Measurements from ENCODE around the gene GPR17. TPM values are rescaled to one million over a fixed set of nuclear protein-coding genes. Genes with fewer than 3 reads are reported as not detected.

The GPR17 gene
- total and polyA plus RNA-seq, 9 of the 15 experiments (the other 6 are each of a cell fraction or from before 2014, with no cell fraction given), result not detected

DNA sequence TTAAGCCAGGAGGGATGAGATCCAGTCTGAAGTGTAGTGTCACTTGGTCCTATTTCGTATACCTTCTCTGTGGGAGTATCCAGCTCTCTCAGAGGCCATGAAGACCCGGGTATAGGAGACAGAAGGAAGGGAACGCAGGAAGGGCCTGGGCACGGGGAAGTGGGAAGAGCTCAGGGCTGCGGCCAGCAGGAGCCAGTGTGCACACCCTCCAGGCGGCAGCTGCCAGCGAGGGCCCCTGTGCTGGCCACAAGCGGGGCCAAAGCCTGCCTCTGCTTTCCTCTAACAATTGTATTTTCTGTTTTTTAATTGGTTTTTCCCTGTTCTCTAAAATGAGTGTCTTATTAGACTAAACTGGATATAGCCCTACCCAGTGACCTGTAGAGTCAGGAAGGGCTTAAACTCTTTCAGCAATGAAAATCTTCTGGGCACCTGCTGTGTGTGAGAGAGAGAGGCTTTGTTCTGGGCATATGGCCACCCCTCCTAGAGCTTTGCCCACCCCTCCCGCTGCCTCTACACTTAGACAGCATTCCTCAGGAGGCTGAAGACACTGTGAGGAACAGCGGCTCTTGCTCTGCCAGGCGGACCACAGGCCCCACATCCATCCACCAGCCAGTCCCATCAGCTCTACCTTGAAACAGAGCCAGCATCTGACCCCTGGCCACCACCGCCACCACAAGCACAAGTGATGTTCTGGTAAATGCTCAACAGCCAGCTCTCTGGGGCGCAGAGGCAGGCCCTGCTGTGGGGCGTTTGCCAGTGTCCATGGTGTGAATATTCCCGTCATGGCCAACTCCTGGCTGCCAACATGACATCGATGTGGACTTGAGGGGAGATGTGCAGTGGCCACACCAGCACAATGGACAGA, 9.5 kb downstream of the GPR17 start (continued):
- TF ChIP-seq, protein P1, sequence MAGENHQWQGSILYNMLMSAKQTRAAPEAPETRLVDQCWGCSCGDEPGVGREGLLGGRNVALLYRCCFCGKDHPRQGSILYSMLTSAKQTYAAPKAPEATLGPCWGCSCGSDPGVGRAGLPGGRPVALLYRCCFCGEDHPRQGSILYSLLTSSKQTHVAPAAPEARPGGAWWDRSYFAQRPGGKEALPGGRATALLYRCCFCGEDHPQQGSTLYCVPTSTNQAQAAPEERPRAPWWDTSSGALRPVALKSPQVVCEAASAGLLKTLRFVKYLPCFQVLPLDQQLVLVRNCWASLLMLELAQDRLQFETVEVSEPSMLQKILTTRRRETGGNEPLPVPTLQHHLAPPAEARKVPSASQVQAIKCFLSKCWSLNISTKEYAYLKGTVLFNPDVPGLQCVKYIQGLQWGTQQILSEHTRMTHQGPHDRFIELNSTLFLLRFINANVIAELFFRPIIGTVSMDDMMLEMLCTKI (IDR thresholded peaks at IDR 0.05; ENCODE audit: partially characterized antibody), result no peak

DNA sequence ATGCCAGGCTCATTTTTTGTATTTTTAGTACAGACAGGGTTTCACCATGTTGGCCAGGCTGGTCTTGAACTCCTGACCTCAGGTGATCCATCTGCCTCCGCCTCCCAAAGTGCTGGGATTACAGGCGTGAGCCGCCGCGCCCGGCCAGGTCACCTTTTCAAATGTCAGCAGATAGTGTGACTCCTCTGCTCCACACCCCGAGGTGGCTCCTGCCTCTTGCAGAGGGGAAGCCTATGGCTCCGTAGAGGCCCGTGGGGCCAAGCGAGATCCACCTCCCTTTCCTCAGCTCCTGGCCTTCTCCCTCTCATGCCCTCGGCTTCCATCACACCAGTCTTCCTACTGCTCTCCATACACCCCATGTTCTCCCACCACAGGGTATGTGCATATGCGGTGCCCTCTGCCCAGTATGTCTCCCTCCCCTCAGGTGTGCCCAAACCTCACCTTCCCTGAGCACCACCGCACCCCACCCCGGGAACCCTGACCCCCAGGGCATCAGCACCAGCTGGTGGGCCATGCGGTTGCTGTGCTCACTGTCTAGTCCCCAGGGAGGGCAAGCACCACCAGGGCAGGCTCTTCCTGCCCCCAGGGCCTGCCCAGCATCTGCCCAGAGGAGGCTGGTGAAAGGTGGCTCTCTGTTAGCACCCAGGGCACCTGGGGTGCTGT, 10.7 kb downstream of the GPR17 start:
- ChIA-PET CTCF (ENCODE audit: low intra/inter-chr PET ratio) (no interaction called here), POLR2A (interaction anchor here (0.6 to 0.7 kb wide), 4 partner anchors 10 to 379 kb away, joined by 3 read pairs; no protein-coding TSS in a partner anchor)
- Histone ChIP-seq H3K36me3 (ENCODE audit: control insufficient read depth, insufficient read depth, low read length) (no peaks in the 10 kb centered on the region), H4K20me1 (replicated peaks; ENCODE audit: control insufficient read depth, insufficient read depth, low read length) (peaks cover 10% of the 10 kb centered on the region; the same call in 1 of the 2 replicates), H2AFZ (ENCODE audit: low read depth, low read length) (no peak overlapping the region), H3K9me3 (replicated peaks; ENCODE audit: control insufficient read depth, insufficient read depth, low read depth, low read length) (no peaks in the 10 kb centered on the region; the same call in 1 of the 2 replicates), H3K4me3 (no peak overlapping the region), H3K9ac (ENCODE audit: insufficient read depth in 1 of 2, low read depth in 2 of 2, low read length in 2 of 2) (no peak overlapping the region; a peak in 1 of 4 replicates), H3K4me1 (replicated peaks in 1 of 2; ENCODE audit: control insufficient read depth in 2 of 2, insufficient read depth in 2 of 2, low read length in 2 of 2) (peaks cover under 1 to 15% of the 10 kb centered on the region in 2 experiments; a peak in 2 of 5 replicates), H3K9me1 (ENCODE audit: control insufficient read depth, insufficient read depth, low read length) (no peaks in the 10 kb centered on the region), H3K27me3 (ENCODE audit: control insufficient read depth in 2 of 2, insufficient read depth in 2 of 2, low read length in 2 of 2) (peaks cover 43 to 72% of the 10 kb centered on the region in 2 experiments), H3K27ac (ENCODE audit: extremely low read depth, low read depth, low read length) (no peak overlapping the region), H3K4me2 (ENCODE audit: insufficient read depth, low read length) (no peak overlapping the region), H3K79me2 (ENCODE audit: control insufficient read depth, insufficient read depth, low read length) (no peaks in the 10 kb centered on the region)
- TF ChIP-seq WHSC1 (IDR thresholded peaks at IDR 0.05; ENCODE audit: low read length), result no peak
- TF ChIP-seq, protein P2, sequence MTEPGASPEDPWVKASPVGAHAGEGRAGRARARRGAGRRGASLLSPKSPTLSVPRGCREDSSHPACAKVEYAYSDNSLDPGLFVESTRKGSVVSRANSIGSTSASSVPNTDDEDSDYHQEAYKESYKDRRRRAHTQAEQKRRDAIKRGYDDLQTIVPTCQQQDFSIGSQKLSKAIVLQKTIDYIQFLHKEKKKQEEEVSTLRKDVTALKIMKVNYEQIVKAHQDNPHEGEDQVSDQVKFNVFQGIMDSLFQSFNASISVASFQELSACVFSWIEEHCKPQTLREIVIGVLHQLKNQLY (CRISPR knock-in tag; conservative IDR thresholded peaks at IDR 0.05), result no peak
- TF ChIP-seq ZNF217 (CRISPR knock-in tag; IDR thresholded peaks at IDR 0.05), result no peak
- TF ChIP-seq MED1 (CRISPR knock-in tag; IDR thresholded peaks at IDR 0.05; ENCODE audit: borderline replicate concordance), result no peak
- TF ChIP-seq, protein P3, sequence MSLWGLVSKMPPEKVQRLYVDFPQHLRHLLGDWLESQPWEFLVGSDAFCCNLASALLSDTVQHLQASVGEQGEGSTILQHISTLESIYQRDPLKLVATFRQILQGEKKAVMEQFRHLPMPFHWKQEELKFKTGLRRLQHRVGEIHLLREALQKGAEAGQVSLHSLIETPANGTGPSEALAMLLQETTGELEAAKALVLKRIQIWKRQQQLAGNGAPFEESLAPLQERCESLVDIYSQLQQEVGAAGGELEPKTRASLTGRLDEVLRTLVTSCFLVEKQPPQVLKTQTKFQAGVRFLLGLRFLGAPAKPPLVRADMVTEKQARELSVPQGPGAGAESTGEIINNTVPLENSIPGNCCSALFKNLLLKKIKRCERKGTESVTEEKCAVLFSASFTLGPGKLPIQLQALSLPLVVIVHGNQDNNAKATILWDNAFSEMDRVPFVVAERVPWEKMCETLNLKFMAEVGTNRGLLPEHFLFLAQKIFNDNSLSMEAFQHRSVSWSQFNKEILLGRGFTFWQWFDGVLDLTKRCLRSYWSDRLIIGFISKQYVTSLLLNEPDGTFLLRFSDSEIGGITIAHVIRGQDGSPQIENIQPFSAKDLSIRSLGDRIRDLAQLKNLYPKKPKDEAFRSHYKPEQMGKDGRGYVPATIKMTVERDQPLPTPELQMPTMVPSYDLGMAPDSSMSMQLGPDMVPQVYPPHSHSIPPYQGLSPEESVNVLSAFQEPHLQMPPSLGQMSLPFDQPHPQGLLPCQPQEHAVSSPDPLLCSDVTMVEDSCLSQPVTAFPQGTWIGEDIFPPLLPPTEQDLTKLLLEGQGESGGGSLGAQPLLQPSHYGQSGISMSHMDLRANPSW (CRISPR knock-in tag; IDR thresholded peaks at IDR 0.05), result no peak
- intact Hi-C loops (cut with micrococcal nuclease) (no loop called here), in situ Hi-C loops (cut with MboI) (no loop called here)
- FAIRE-seq (no peak), ATAC-seq (no peak), DNase-seq (ENCODE audit: extremely low read depth in 1 of 4, low spot score in 3 of 4) (no peak)
- no TSS peak for BruUV-seq (replicated peaks)
- 5% methylated on average over 11 of the region's 15 CpGs for WGBS (ENCODE audit: insufficient coverage, low coverage, missing lambda C conversion rate)

Data from K562 (cell line).